Stimulated activated CD8-positive, alpha-beta memory T cell treated with anti-CD3 and anti-CD28 coated beads, Interleukin-4, amount 100 ng/mL, for 4 hours (primary cell): ENCODE results near the gene STYK1.

Experiments
- DNase-seq, 2 donors: peaks; one replicate each; pipeline ENCODE4 v3.0.0-alpha.2; 2020; ENCODE audit warnings: low read depth in 2 of 2, low spot score in 1 of 2

The STYK1 gene

DNA sequence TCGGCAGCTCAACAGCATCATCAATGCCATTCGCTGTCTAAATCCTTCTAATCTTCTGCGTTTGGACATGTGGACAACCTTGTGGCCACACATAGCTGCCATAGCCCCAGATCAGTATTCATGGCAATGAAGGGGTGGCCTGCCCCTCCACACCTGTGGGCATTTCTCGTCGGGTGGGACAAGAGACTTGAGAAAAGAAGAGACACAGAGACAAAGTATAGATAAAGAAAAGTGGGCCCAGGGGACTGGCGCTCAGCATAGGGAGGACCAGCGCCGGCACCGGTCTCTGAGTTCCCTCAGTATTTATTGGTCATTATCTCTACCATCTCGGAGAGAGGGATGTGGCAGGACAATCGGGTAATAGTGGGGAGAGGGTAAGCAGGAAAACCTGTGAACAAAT is 102.7 kb downstream of the STYK1 start:
- DNase-seq = no peak
